HEK293 (cell line): ENCODE data around the gene CDC42EP3.

Experiments
- CTCF ChIA-PET: fragments of 350-600 bp; formaldehyde crosslinking; extraction: SDS; loops from one replicate; lab custom pipeline; 2021; ENCODE audit warnings: antibody characterized with exemption; lab: Yijun Ruan, JAX
- POLR2A ChIA-PET: fragments of 300-600 bp; formaldehyde crosslinking; extraction: SDS; loops from one replicate; lab custom pipeline; 2020; ENCODE audit warnings: antibody characterized with exemption, inconsistent platforms; lab: Yijun Ruan, JAX
- H3K27ac ChIP-seq: fragments of 200-500 bp; sonication (Bioruptor generic); 2 replicates; pipeline ENCODE4 v1.5.1; 2014; ENCODE audit warnings: low read depth, low read length, control low read depth, inconsistent platforms; ENCODE audit errors: extremely low read depth
- H3K36me3 ChIP-seq, 2 experiments: fragments of 200-500 bp in 1 of 2; sonication (Bioruptor generic) in 1 of 2; 1 replicate in 1 of 2; 2 replicates in 1 of 2; pipeline ENCODE4 v1.5.1; 2014 to 2017; ENCODE audit warnings: inconsistent platforms in 2 of 2, low read length in 2 of 2; ENCODE audit not compliant: control insufficient read depth in 2 of 2, insufficient read depth in 1 of 2
- H3K4me1 ChIP-seq: fragments of 200-500 bp; sonication (Bioruptor generic); 2 replicates; pipeline ENCODE4 v1.5.1; 2014; ENCODE audit warnings: mild to moderate bottlenecking, low read length, inconsistent platforms; ENCODE audit not compliant: control insufficient read depth, insufficient read depth
- H3K4me3 ChIP-seq: 2 replicates; pipeline ENCODE4 v1.5.1; 2011; ENCODE audit warnings: low read depth, mild to moderate bottlenecking, control low read depth, low read length, moderate library complexity
- H3K9me3 ChIP-seq: fragments of 200-500 bp; sonication (Bioruptor generic); 2 replicates; pipeline ENCODE4 v1.5.1; 2014; ENCODE audit warnings: low read depth, low read length, inconsistent platforms; ENCODE audit not compliant: control insufficient read depth, insufficient read depth
- CTCF ChIP-seq: fragments of 450-650 bp; formaldehyde crosslinking; IDR thresholded peaks from 2 replicates; pipeline ENCODE4 v1.5.1; 2016; ENCODE audit warnings: missing biosample characterization, missing genetic modification characterization
- INSM2 ChIP-seq: fragments of 450-650 bp; formaldehyde crosslinking; IDR thresholded peaks from 2 replicates; pipeline ENCODE4 v1.5.1; 2016; ENCODE audit warnings: missing biosample characterization, missing genetic modification characterization
- KLF8 ChIP-seq: fragments of 450-650 bp; formaldehyde crosslinking; IDR thresholded peaks from 2 replicates; pipeline ENCODE4 v1.5.1; 2016; ENCODE audit warnings: missing biosample characterization, missing genetic modification characterization
- RBAK ChIP-seq: fragments of 450-650 bp; formaldehyde crosslinking; IDR thresholded peaks from 2 replicates; pipeline ENCODE4 v1.5.1; 2016; ENCODE audit warnings: missing biosample characterization, missing genetic modification characterization
- ZBTB21 ChIP-seq: fragments of 450-650 bp; formaldehyde crosslinking; IDR thresholded peaks from 2 replicates; pipeline ENCODE4 v1.5.1; 2017; ENCODE audit warnings: missing biosample characterization, missing genetic modification characterization
- ZBTB48 ChIP-seq: fragments of 450-650 bp; formaldehyde crosslinking; IDR thresholded peaks from 2 replicates; pipeline ENCODE4 v1.5.1; 2016; ENCODE audit warnings: missing biosample characterization, missing genetic modification characterization
- ZEB2 ChIP-seq: fragments of 450-650 bp; formaldehyde crosslinking; IDR thresholded peaks from 2 replicates; pipeline ENCODE4 v1.5.1; 2016; ENCODE audit warnings: missing biosample characterization, missing genetic modification characterization
- ZIC2 ChIP-seq: fragments of 450-650 bp; formaldehyde crosslinking; IDR thresholded peaks from 2 replicates; pipeline ENCODE4 v1.5.1; 2016; ENCODE audit warnings: missing biosample characterization, missing genetic modification characterization
- ZNF146 ChIP-seq: fragments of 450-650 bp; formaldehyde crosslinking; IDR thresholded peaks from 2 replicates; pipeline ENCODE4 v1.5.1; 2016; ENCODE audit warnings: missing biosample characterization, missing genetic modification characterization
- ZNF155 ChIP-seq: fragments of 450-650 bp; formaldehyde crosslinking; IDR thresholded peaks from 2 replicates; pipeline ENCODE4 v1.5.1; 2016; ENCODE audit warnings: missing biosample characterization, missing genetic modification characterization
- ZNF248 ChIP-seq: fragments of 450-650 bp; formaldehyde crosslinking; IDR thresholded peaks from 2 replicates; pipeline ENCODE4 v1.5.1; 2017; ENCODE audit warnings: missing biosample characterization, missing genetic modification characterization
- ZNF26 ChIP-seq: fragments of 450-650 bp; formaldehyde crosslinking; IDR thresholded peaks from 2 replicates; pipeline ENCODE4 v1.5.1; 2016; ENCODE audit warnings: missing biosample characterization, missing genetic modification characterization
- ZNF292 ChIP-seq: fragments of 450-650 bp; formaldehyde crosslinking; IDR thresholded peaks from 2 replicates; pipeline ENCODE4 v1.5.1; 2016; ENCODE audit warnings: low read depth, missing biosample characterization, missing genetic modification characterization, borderline replicate concordance
- ZNF354C ChIP-seq: fragments of 450-650 bp; formaldehyde crosslinking; IDR thresholded peaks from 2 replicates; pipeline ENCODE4 v1.5.1; 2016; ENCODE audit warnings: missing biosample characterization, missing genetic modification characterization, low read depth, borderline replicate concordance
- ZNF394 ChIP-seq: fragments of 450-650 bp; formaldehyde crosslinking; IDR thresholded peaks from 2 replicates; pipeline ENCODE4 v1.5.1; 2016; ENCODE audit warnings: missing biosample characterization, missing genetic modification characterization, mild to moderate bottlenecking, moderate library complexity, borderline replicate concordance
- ZNF510 ChIP-seq: fragments of 450-650 bp; formaldehyde crosslinking; IDR thresholded peaks from 2 replicates; pipeline ENCODE4 v1.5.1; 2018; ENCODE audit warnings: mild to moderate bottlenecking, missing genetic modification characterization, missing biosample characterization; ENCODE audit not compliant: insufficient replicate concordance
- ZNF544 ChIP-seq: fragments of 450-650 bp; formaldehyde crosslinking; IDR thresholded peaks from 2 replicates; pipeline ENCODE4 v1.5.0; 2017; ENCODE audit warnings: missing biosample characterization, missing genetic modification characterization
- ZNF555 ChIP-seq: fragments of 450-650 bp; formaldehyde crosslinking; conservative IDR thresholded peaks from 2 replicates; pipeline ENCODE4 v1.5.1; 2017; ENCODE audit warnings: missing biosample characterization, mild to moderate bottlenecking, missing genetic modification characterization, inconsistent platforms
- ZNF561 ChIP-seq: fragments of 450-650 bp; IDR thresholded peaks from 2 replicates; pipeline ENCODE4 v1.5.1; 2018; ENCODE audit warnings: missing biosample characterization, missing genetic modification characterization, borderline replicate concordance
- ZNF580 ChIP-seq: fragments of 450-650 bp; formaldehyde crosslinking; IDR thresholded peaks from 2 replicates; pipeline ENCODE4 v1.5.1; 2016; ENCODE audit warnings: missing biosample characterization, missing genetic modification characterization
- ZNF596 ChIP-seq: fragments of 450-650 bp; IDR thresholded peaks from 2 replicates; pipeline ENCODE4 v1.5.0; 2018; ENCODE audit warnings: missing biosample characterization, mild to moderate bottlenecking, missing genetic modification characterization, moderate library complexity
- ZNF664 ChIP-seq: fragments of 450-650 bp; formaldehyde crosslinking; IDR thresholded peaks from 2 replicates; pipeline ENCODE4 v1.5.1; 2016; ENCODE audit warnings: missing biosample characterization, missing genetic modification characterization
- ZNF701 ChIP-seq: fragments of 450-650 bp; formaldehyde crosslinking; IDR thresholded peaks from 2 replicates; pipeline ENCODE4 v1.5.1; 2016; ENCODE audit warnings: missing biosample characterization, missing genetic modification characterization
- ZNF704 ChIP-seq: fragments of 450-650 bp; formaldehyde crosslinking; IDR thresholded peaks from 2 replicates; pipeline ENCODE4 v1.5.1; 2016; ENCODE audit warnings: missing biosample characterization, missing genetic modification characterization
- ZNF76 ChIP-seq: fragments of 450-650 bp; formaldehyde crosslinking; IDR thresholded peaks from 2 replicates; pipeline ENCODE4; 2016; ENCODE audit warnings: low read depth, missing biosample characterization, missing genetic modification characterization, borderline replicate concordance
- ZNF837 ChIP-seq: fragments of 450-650 bp; formaldehyde crosslinking; IDR thresholded peaks from 2 replicates; pipeline ENCODE4 v1.5.1; 2016; ENCODE audit warnings: missing biosample characterization, missing genetic modification characterization
- ZNF843 ChIP-seq: fragments of 450-650 bp; formaldehyde crosslinking; IDR thresholded peaks from 2 replicates; pipeline ENCODE4 v1.5.1; 2016; ENCODE audit warnings: missing biosample characterization, missing genetic modification characterization

CDC42EP3 gene

GRCh38 chr2:37619959-37620300 is 51.5 kb downstream of the CDC42EP3 start:
- Histone ChIP-seq H3K4me1 (no peaks in the 10 kb centered on the region), H3K36me3 (no peaks in the 10 kb centered on the region), H3K9me3 (no peaks in the 10 kb centered on the region)
- CTCF ChIA-PET: interaction anchor here (1.4 kb wide), 1 partner anchor 205 kb away, joined by 4 read pairs; no protein-coding TSS in a partner anchor
- TF ChIP-seq ZNF580 (no peak), CTCF (tag by site-specific recombination) (no peak), ZNF704 (tag by site-specific recombination) (no peak), ZIC2 (no peak), ZNF26 (tag by site-specific recombination) (no peak)
- TF ChIP-seq, all 188 proteins: peak for 0
- POLR2A ChIA-PET: no interaction called here
- H3K27ac ChIP-seq: no peak overlapping the region
- H3K4me3 ChIP-seq: no peak overlapping the region

- POLR2A ChIA-PET: no interaction called here
- Histone ChIP-seq H3K4me1 (no peaks in the 10 kb centered on the region), H3K27ac (no peak overlapping the region), H3K36me3 (no peaks in the 10 kb centered on the region), H3K4me3 (no peak overlapping the region), H3K9me3 (no peaks in the 10 kb centered on the region)
- CTCF ChIA-PET: interaction anchor here (0.6 to 1.4 kb wide), 4 partner anchors 203 to 258 kb away, joined by 4 to 5 read pairs (median 4); no protein-coding TSS in a partner anchor
- TF ChIP-seq ZNF664 (tag by site-specific recombination) (no peak), RBAK (tag by site-specific recombination) (no peak), ZNF76 (tag by site-specific recombination) (no peak), ZNF561 (tag by site-specific recombination) (no peak), INSM2 (no peak), ZNF843 (tag by site-specific recombination) (no peak), ZNF701 (tag by site-specific recombination) (no peak), ZBTB48 (tag by site-specific recombination) (no peak)
Observed at GRCh38 chr2:37619230-37619958, 52.0 kb downstream of the CDC42EP3 start.

GRCh38 chr2:37618326-37618725 is 53.1 kb downstream of the CDC42EP3 start:
- no peaks in the 10 kb centered on the region for H3K4me1 ChIP-seq
- H3K9me3 ChIP-seq: no peaks in the 10 kb centered on the region
- H3K36me3 ChIP-seq: no peaks in the 10 kb centered on the region
- no peak overlapping the region for H3K4me3 ChIP-seq
- ChIA-PET CTCF (interaction anchor here (1.1 to 1.2 kb wide), 2 partner anchors 202 to 259 kb away, joined by 4 to 5 read pairs; no protein-coding TSS in a partner anchor), POLR2A (no interaction called here)
- no peak overlapping the region for H3K27ac ChIP-seq
- TF ChIP-seq ZNF555 (tag by site-specific recombination) (no peak), KLF8 (tag by site-specific recombination) (no peak), ZNF146 (tag by site-specific recombination) (no peak), ZNF155 (tag by site-specific recombination) (no peak), ZNF248 (tag by site-specific recombination) (no peak), ZBTB21 (tag by site-specific recombination) (no peak), ZNF292 (no peak), ZNF510 (tag by site-specific recombination) (no peak), ZNF394 (tag by site-specific recombination) (no peak), ZNF544 (tag by site-specific recombination) (no peak), ZNF354C (tag by site-specific recombination) (no peak), ZNF837 (tag by site-specific recombination) (no peak), ZEB2 (tag by site-specific recombination) (no peak), ZNF596 (tag by site-specific recombination) (no peak)
